DND-41 (cell line): ENCODE data around the gene WDR38.

Experiments used
- ATAC-seq: fragments of 200-7000 bp; cut with Tn5 transposase; 3 replicates; pipeline ENCODE4 v1.9.1; 2021; ENCODE audit warnings: low read depth; ENCODE audit not compliant: insufficient read depth
- DNase-seq: peaks from one replicate; pipeline ENCODE4 v3.0.0-alpha.2; 2020
- H2AFZ ChIP-seq: 2 replicates; pipeline ENCODE4 v1.6.0; 2012; ENCODE audit warnings: low read depth, low read length
- H3K27ac ChIP-seq: 2 replicates; pipeline ENCODE4 v1.5.1; 2012; ENCODE audit warnings: low read length, inconsistent platforms
- H3K27me3 ChIP-seq: fragments of 200-600 bp; sonication (generic); 2 replicates; pipeline ENCODE4 v1.6.0; 2012; ENCODE audit warnings: low read length, mild to moderate bottlenecking, inconsistent platforms; ENCODE audit not compliant: insufficient read depth, poor library complexity
- H3K36me3 ChIP-seq: 2 replicates; pipeline ENCODE4 v1.5.1; 2012; ENCODE audit warnings: low read length, inconsistent platforms; ENCODE audit not compliant: insufficient read depth
- H3K4me1 ChIP-seq: 2 replicates; pipeline ENCODE4 v1.5.1; 2012; ENCODE audit warnings: mild to moderate bottlenecking, low read length; ENCODE audit not compliant: insufficient read depth
- H3K4me2 ChIP-seq: 2 replicates; pipeline ENCODE4 v1.6.0; 2012; ENCODE audit warnings: mild to moderate bottlenecking, moderate library complexity, low read length, inconsistent platforms; ENCODE audit not compliant: insufficient read depth
- H3K4me3 ChIP-seq, 2 experiments: fragments of 200-600 bp in 1 of 2; shearing (Covaris generic) in 1 of 2; 2 replicates each; pipeline ENCODE4 v1.5.1; 2012 to 2016; ENCODE audit warnings: inconsistent platforms in 2 of 2, low read length in 2 of 2, mild to moderate bottlenecking in 2 of 2, low read depth in 1 of 2, moderate library complexity in 1 of 2
- H3K79me2 ChIP-seq: 2 replicates; pipeline ENCODE4 v1.6.0; 2012; ENCODE audit warnings: low read length, inconsistent platforms; ENCODE audit not compliant: insufficient read depth
- H3K9ac ChIP-seq: 2 replicates; pipeline ENCODE4 v1.6.0; 2012; ENCODE audit warnings: low read depth, mild to moderate bottlenecking, inconsistent platforms, low read length, moderate library complexity
- H3K9me3 ChIP-seq: 2 replicates; pipeline ENCODE4 v1.5.1; 2012; ENCODE audit warnings: low read length, moderate library complexity, mild to moderate bottlenecking, inconsistent platforms; ENCODE audit not compliant: insufficient read depth, severe bottlenecking
- H4K20me1 ChIP-seq: 2 replicates; pipeline ENCODE4 v1.6.0; 2012; ENCODE audit warnings: low read length; ENCODE audit not compliant: insufficient read depth
- EZH2 ChIP-seq: IDR thresholded peaks from 3 replicates; pipeline ENCODE4 v1.6.1; 2012; ENCODE audit warnings: borderline replicate concordance, low read depth, mild to moderate bottlenecking, moderate library complexity, low read length, inconsistent platforms; ENCODE audit not compliant: severe bottlenecking
- TF ChIP-seq, protein P1 (sequence below): IDR thresholded peaks from 2 replicates; pipeline ENCODE4 v1.5.1; 2012; ENCODE audit warnings: borderline replicate concordance, low read length, moderate library complexity, mild to moderate bottlenecking; ENCODE audit not compliant: poor library complexity, severe bottlenecking; ENCODE audit errors: extremely low read depth

Gene WDR38

DNA sequence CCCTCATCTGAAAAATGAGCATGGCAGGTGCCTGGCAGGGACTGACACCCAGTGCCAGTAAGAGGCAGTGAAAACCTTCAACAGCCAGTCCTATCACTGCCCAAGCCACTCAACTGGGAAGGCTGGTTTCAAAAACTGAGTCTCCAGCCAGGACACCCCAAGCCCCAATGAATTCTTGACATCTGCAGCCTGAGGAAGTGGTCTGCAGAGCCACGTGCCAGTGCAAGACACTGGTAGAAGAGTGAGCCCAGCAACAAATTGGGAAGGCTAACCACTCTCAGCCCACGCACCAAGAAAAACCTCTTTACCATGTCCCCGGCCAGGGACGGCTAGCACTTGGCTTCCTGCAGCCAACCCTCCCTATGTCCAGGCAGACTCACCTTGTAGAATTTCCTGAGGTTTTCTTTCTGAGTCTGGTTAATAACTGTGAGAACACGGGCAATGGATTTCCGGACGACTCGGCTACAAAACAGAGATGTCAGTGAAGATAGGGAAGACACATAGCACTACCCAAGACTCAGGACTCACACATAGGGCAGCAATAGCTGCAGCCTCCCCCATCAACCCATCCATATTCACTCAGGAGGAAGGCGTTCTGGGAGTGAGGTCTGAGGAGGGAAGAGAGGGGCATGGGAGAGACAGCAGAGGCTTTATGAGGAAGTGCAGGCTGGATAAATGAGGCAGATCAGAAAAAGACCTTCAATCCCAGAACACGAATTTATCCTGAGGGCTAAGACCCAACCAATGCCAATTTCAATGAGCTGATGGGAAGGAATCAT is 6.7 kb downstream of the WDR38 start:
- Histone ChIP-seq H3K4me1 (peaks cover 38% of the 10 kb centered on the region), H3K4me3 (peak overlapping the region; percentile 61 to 92; a peak in 3 of 4 replicates), H3K79me2 (peaks cover 35% of the 10 kb centered on the region), H2AFZ (no peak overlapping the region), H3K27me3 (no peaks in the 10 kb centered on the region), H3K27ac (0 out of 2 replicates have a peak overlapping the region, but pooled peaks have one; percentile 91), H3K36me3 (peaks cover 55% of the 10 kb centered on the region), H3K9me3 (no peaks in the 10 kb centered on the region), H3K9ac (peak overlapping the region; percentile 79), H3K4me2 (peak overlapping the region; percentile 93), H4K20me1 (peaks cover 62% of the 10 kb centered on the region)
- TF ChIP-seq, protein P1, sequence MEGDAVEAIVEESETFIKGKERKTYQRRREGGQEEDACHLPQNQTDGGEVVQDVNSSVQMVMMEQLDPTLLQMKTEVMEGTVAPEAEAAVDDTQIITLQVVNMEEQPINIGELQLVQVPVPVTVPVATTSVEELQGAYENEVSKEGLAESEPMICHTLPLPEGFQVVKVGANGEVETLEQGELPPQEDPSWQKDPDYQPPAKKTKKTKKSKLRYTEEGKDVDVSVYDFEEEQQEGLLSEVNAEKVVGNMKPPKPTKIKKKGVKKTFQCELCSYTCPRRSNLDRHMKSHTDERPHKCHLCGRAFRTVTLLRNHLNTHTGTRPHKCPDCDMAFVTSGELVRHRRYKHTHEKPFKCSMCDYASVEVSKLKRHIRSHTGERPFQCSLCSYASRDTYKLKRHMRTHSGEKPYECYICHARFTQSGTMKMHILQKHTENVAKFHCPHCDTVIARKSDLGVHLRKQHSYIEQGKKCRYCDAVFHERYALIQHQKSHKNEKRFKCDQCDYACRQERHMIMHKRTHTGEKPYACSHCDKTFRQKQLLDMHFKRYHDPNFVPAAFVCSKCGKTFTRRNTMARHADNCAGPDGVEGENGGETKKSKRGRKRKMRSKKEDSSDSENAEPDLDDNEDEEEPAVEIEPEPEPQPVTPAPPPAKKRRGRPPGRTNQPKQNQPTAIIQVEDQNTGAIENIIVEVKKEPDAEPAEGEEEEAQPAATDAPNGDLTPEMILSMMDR, result no peak
- no peak for TF ChIP-seq EZH2
- no peak for DNase-seq
- no peak for ATAC-seq

DNA sequence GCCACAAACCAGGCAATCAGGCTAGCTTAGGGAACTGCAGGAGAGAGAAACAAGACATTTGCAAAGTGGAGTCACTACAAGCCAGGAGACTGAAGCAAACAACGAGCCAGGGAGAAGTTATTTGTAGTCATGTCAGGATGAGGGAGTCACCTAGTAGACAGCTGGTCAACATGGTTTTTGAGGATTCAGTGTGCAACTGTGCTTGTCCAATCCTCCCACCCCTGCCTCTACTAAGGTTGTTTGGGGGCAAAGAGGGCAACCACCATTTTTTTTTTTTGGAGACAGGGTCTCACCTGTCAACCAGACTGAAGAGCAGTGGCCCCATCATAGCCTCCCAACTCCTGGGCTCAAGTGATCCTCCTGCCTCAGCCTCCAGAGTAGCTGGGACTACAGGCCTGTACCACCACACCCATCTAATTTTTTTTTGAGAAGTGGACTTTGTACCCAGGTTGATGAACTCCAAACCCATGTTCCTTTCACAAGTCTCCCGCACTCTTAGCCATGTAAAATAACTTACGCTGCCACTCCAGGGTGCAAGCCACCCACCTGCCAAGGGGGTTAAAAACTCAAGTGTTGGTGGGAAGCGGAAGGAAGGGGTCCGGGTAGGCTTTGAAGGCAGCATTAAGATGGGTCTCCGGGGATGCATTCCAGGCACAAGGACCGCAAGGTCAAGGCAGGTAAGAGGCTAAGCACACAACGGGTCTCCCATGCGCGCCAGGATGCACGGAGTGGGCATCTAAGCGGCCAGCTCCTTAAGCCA is 7.5 kb downstream of the WDR38 start:
- Histone ChIP-seq H3K79me2 (peaks cover 35% of the 10 kb centered on the region), H3K4me2 (peak overlapping the region; percentile 93), H3K4me3 (peak overlapping the region; percentile 61 to 92; a peak in 3 of 4 replicates), H3K36me3 (peaks cover 55% of the 10 kb centered on the region), H3K27me3 (no peaks in the 10 kb centered on the region), H2AFZ (no peak overlapping the region), H4K20me1 (peaks cover 57% of the 10 kb centered on the region), H3K4me1 (peaks cover 38% of the 10 kb centered on the region), H3K9ac (peak overlapping the region; percentile 79), H3K27ac (peak overlapping the region; percentile 91), H3K9me3 (no peaks in the 10 kb centered on the region)
- ATAC-seq (no peak), DNase-seq (no peak)
- TF ChIP-seq, protein P1, result no peak
- no peak for TF ChIP-seq EZH2

DNA sequence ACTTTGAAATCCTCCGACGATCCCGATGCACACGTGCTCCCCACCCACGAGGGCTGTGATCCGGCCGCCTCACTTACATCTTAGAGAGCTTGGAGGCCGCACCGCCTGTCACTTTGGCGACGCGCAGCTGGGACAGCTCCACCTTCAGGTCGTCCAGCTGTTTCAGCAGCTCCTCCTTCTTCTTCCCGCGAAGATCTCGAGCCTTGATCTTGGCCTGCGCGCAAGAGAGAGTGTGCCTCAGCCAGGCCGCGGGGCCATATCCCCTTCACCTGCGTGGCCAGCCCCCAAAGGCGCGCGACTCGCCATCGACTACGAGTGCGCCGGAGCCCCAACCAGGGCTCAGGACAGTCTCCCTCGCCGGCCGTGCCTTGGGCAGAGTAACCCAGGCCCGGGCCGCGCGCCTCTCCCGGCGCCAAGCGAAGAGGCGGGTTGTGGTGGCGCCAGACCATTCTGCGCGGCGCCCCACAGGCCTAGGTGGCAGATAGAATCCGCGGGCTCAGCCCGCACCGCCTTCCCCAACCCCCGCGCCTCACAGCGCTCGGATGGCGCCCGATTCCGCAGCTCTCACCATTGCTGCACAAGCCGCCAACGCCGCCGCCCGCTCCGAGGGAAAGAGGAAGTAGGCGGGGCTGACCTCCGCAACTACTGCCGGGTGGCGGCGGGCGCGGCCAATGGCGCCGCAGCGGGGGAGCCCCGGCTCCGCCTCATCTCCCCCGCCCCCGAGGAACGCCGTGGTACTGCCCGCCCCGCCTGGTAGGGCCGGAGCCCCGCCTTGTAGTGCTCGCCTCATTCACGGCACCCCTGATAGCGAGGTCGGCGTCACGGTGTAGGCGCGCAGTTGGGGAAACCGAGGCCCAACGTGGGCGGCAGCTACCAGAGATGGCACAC is 8.3 kb downstream of the WDR38 start, which contains the start of the genes ARPC5L and RPL35:
Gene ARPC5L, plus strand, starts transcription at position 789 of the 888 bp plus-strand sequence. CDS start 7,161 bp downstream, outside the sequence.
Gene RPL35, minus strand, starts transcription at position 616 of the 888 bp plus-strand sequence. Its CDS starts 45 bp downstream, at position 571.
- DNase-seq (peak; percentile 93), ATAC-seq (peak; percentile 91)
- Histone ChIP-seq H4K20me1 (peaks cover 49% of the 10 kb centered on the region), H3K79me2 (peaks cover 35% of the 10 kb centered on the region), H3K27ac (peak within 1 kb of the TSS; percentile 91), H3K9me3 (no peaks in the 10 kb centered on the region), H3K4me1 (peaks cover 38% of the 10 kb centered on the region), H3K36me3 (peaks cover 50% of the 10 kb centered on the region), H3K4me2 (peak within 1 kb of the TSS; percentile 93), H3K4me3 (peak within 1 kb of the TSS; percentile 61 to 92), H2AFZ (peak within 1 kb of the TSS; percentile 89), H3K9ac (peak within 1 kb of the TSS; percentile 79), H3K27me3 (no peaks in the 10 kb centered on the region)
- no peak for TF ChIP-seq EZH2
- TF ChIP-seq, protein P1, result peak; percentile 28
